ENCODE data around the gene CELA3B. TPM values are rescaled to one million over a fixed set of nuclear protein-coding genes. Genes with fewer than 3 reads are reported as not detected.
"Not testable (repeated sequence)": the region's sequence is repeated elsewhere in the genome, so short reads cannot be mapped to it uniquely, and the experiment has no call there.

The CELA3B gene
- total RNA-seq, 2 experiments from 2014 or later: not detected

GRCh38 chr1:22031214-22031962 lies 54.6 kb downstream of the CELA3B start:
- intact Hi-C loops (cut with micrococcal nuclease): no loop called here

GRCh38 chr1:22034834-22035233 lies 58.0 kb downstream of the CELA3B start:
- intact Hi-C loops (cut with micrococcal nuclease); CTCF ChIA-PET; DNase-seq; H3K36me3 Mint-ChIP-seq; H3K27me3 Mint-ChIP-seq; H3K9me3 Mint-ChIP-seq; H3K4me3 Mint-ChIP-seq: not testable (repeated sequence)
- POLR2A ChIA-PET: interaction anchor here (0.7 kb wide), 1 partner anchor 10 kb away, joined by 3 read pairs; no protein-coding TSS in a partner anchor
- Mint-ChIP-seq H3K4me1 (ENCODE audit: low read depth) (peaks cover 35% of the 10 kb centered on the region), H3K27ac (peak overlapping the region; percentile 23)

More at GRCh38 chr1:22031214-22031962, 54.6 kb downstream of the CELA3B start:
- ChIA-PET POLR2A (interaction anchor here (0.9 to 1.6 kb wide), 3 partner anchors 9 to 62 kb away, joined by 3 to 9 read pairs (median 5); partner anchors contain the start of gene CDC42), CTCF (interaction anchor here (0.7 to 1.5 kb wide), 4 partner anchors 8 to 10 kb away, joined by 3 to 6 read pairs (median 4); no protein-coding TSS in a partner anchor)
- H3K4me1 Mint-ChIP-seq (ENCODE audit: low read depth): peaks cover 29% of the 10 kb centered on the region
- H3K36me3 Mint-ChIP-seq: peaks cover 10% of the 10 kb centered on the region
- no peaks in the 10 kb centered on the region for H3K9me3 Mint-ChIP-seq
- DNase-seq: peak; percentile 67
- peak overlapping the region; percentile 2 for H3K4me3 Mint-ChIP-seq
- H3K27ac Mint-ChIP-seq: peak overlapping the region; percentile 72
- no peaks in the 10 kb centered on the region for H3K27me3 Mint-ChIP-seq

GRCh38 chr1:22037520-22037919 lies 60.7 kb downstream of the CELA3B start:
- CTCF ChIA-PET: interaction anchor here (1.0 to 3.5 kb wide), 4 partner anchors 10 to 68 kb away, joined by 3 to 36 read pairs (median 4); partner anchors contain the start of gene CDC42
- no peak for DNase-seq
- intact Hi-C loops (cut with micrococcal nuclease): no loop called here
- H3K9me3 Mint-ChIP-seq: no peaks in the 10 kb centered on the region
- H3K27ac Mint-ChIP-seq: peak overlapping the region; percentile 89
- H3K4me1 Mint-ChIP-seq (ENCODE audit: low read depth): peaks cover 39% of the 10 kb centered on the region
- no peaks in the 10 kb centered on the region for H3K27me3 Mint-ChIP-seq
- H3K4me3 Mint-ChIP-seq: no peak overlapping the region
- POLR2A ChIA-PET: interaction anchor here (1.4 to 3.8 kb wide), 3 partner anchors 9 to 16 kb away, joined by 4 to 63 read pairs (median 58); partner anchors contain the start of gene CDC42
- no peaks in the 10 kb centered on the region for H3K36me3 Mint-ChIP-seq

GRCh38 chr1:22038036-22038435 lies 61.2 kb downstream of the CELA3B start:
- ChIA-PET POLR2A (interaction anchor here (1.4 to 3.8 kb wide), 4 partner anchors 9 to 16 kb away, joined by 4 to 63 read pairs (median 34); partner anchors contain the start of gene CDC42), CTCF (interaction anchor here (1.0 to 3.5 kb wide), 5 partner anchors 10 to 68 kb away, joined by 3 to 36 read pairs (median 5); partner anchors contain the start of gene CDC42)
- no peaks in the 10 kb centered on the region for H3K27me3 Mint-ChIP-seq
- DNase-seq: no peak
- H3K4me3 Mint-ChIP-seq: no peak overlapping the region
- H3K4me1 Mint-ChIP-seq (ENCODE audit: low read depth): peaks cover 43% of the 10 kb centered on the region
- no peaks in the 10 kb centered on the region for H3K9me3 Mint-ChIP-seq
- peak overlapping the region; percentile 89 for H3K27ac Mint-ChIP-seq
- intact Hi-C loops (cut with micrococcal nuclease): no loop called here
- H3K36me3 Mint-ChIP-seq: no peaks in the 10 kb centered on the region

Other genes with a start within 250 kb of the CELA3B start
- gene USP48, start 193.9 kb upstream of the CELA3B start, total RNA-seq: 10 to 100 TPM; 77.2 to 91.1 TPM
- gene LDLRAD2, start 164.8 kb upstream of the CELA3B start, total RNA-seq: not detected
- gene HSPG2, start 39.7 kb upstream of the CELA3B start, total RNA-seq: 1 to 10 TPM; 2.8 to 3.7 TPM
- gene CELA3A, start 24.6 kb downstream of the CELA3B start, total RNA-seq: not detected
- 100 to 1,000 TPM; 310 to 314 TPM for gene CDC42, start 75.7 kb downstream of the CELA3B start, total RNA-seq
- not detected for gene WNT4, start 166.1 kb downstream of the CELA3B start, total RNA-seq

Measured in activated CD4-positive, alpha-beta memory T cell treated with anti-CD3 and anti-CD28 coated beads for 36 hours (primary cell).